HepG2 (cell line): ENCODE measurements around the gene CYP17A1. TPM values are rescaled to one million over a fixed set of nuclear protein-coding genes. Genes with fewer than 3 reads are reported as not detected.

Experiments
- CBX5 ChIP-seq: sonication (generic); formaldehyde crosslinking; IDR thresholded peaks from 2 replicates; pipeline ENCODE4 v1.4.0; 2020; ENCODE audit warnings: missing genetic modification reagents, borderline replicate concordance
- KDM6A ChIP-seq: IDR thresholded peaks from 2 replicates; pipeline ENCODE4 v1.6.1; 2016; ENCODE audit warnings: low read depth
- RARG ChIP-seq: sonication (generic); formaldehyde crosslinking; IDR thresholded peaks from 2 replicates; pipeline ENCODE4 v1.4.0; 2020; ENCODE audit warnings: low read depth, mild to moderate bottlenecking, missing genetic modification reagents
- SNAI1 ChIP-seq: sonication (generic); formaldehyde crosslinking; IDR thresholded peaks from 2 replicates; pipeline ENCODE4 v1.5.0; 2020; ENCODE audit warnings: mild to moderate bottlenecking, missing genetic modification reagents, borderline replicate concordance
- SOX6 ChIP-seq, 2 experiments: fragments of 450-650 bp in 1 of 2; sonication (generic) in 1 of 2; formaldehyde crosslinking in 1 of 2; IDR thresholded peaks; 2 replicates each; pipeline versions ENCODE4 v1.4.0 to v1.6.1; 2017 to 2020; ENCODE audit warnings: antibody characterized with exemption in 1 of 2, mild to moderate bottlenecking in 1 of 2, missing genetic modification reagents in 1 of 2
- TAF15 ChIP-seq: fragments of 200-400 bp; formaldehyde crosslinking; IDR thresholded peaks from one replicate; pipeline ENCODE4 v1.6.1; 2018; ENCODE audit warnings: mild to moderate bottlenecking, low read depth, low read length; ENCODE audit not compliant: poor library complexity, severe bottlenecking
- ZBTB7B ChIP-seq: sonication (generic); formaldehyde crosslinking; IDR thresholded peaks from 2 replicates; pipeline ENCODE4 v1.4.0; 2020; ENCODE audit warnings: missing genetic modification reagents
- ZNF20 ChIP-seq: sonication (generic); formaldehyde crosslinking; IDR thresholded peaks from 2 replicates; pipeline ENCODE4 v1.4.0; 2020; ENCODE audit warnings: mild to moderate bottlenecking, moderate library complexity, missing genetic modification reagents
- ZNF30 ChIP-seq: sonication (generic); formaldehyde crosslinking; IDR thresholded peaks from 2 replicates; pipeline ENCODE4 v1.5.0; 2020; ENCODE audit warnings: mild to moderate bottlenecking, missing genetic modification reagents
- ZNF446 ChIP-seq: sonication (generic); formaldehyde crosslinking; IDR thresholded peaks from 2 replicates; pipeline ENCODE4 v1.5.0; 2020; ENCODE audit warnings: mild to moderate bottlenecking, missing genetic modification reagents
- ZNF460 ChIP-seq: sonication (generic); formaldehyde crosslinking; IDR thresholded peaks from 2 replicates; pipeline ENCODE4 v1.5.1; 2020; ENCODE audit warnings: missing genetic modification reagents, mild to moderate bottlenecking, borderline replicate concordance
- ZNF549 ChIP-seq: sonication (generic); formaldehyde crosslinking; IDR thresholded peaks from 2 replicates; pipeline ENCODE4 v1.5.0; 2020; ENCODE audit warnings: missing genetic modification reagents
- ZNF780A ChIP-seq: sonication (generic); formaldehyde crosslinking; IDR thresholded peaks from 2 replicates; pipeline ENCODE4 v1.8.0; 2022; ENCODE audit warnings: mild to moderate bottlenecking, missing genetic modification reagents, moderate library complexity
- polyA plus RNA-seq, 8 experiments: library from polyadenylated mRNA; depleted of rRNA in 3 of 8; stranded (reverse) in 7 of 8; unstranded in 1 of 8; fragments of >200 nt; fragmentation: Illumina TruSeq in 4 of 8; extraction: Trizol in 4 of 8; gene quantifications; 2 replicates each; pipeline versions ENCODE4 v1.2.1 to v1.2.3, GENCODE V29; 2011 to 2016; ENCODE audit warnings: low read depth in 4 of 8, missing spikeins in 1 of 8, mixed read lengths in 1 of 8; ENCODE audit not compliant: insufficient read depth in 1 of 8
- total RNA-seq, 5 experiments: library from RNA; depleted of rRNA; stranded (reverse); fragments of >200 nt; fragmentation: Illumina TruSeq; extraction: Trizol; gene quantifications; 2 replicates each; pipeline ENCODE4 v1.2.3, GENCODE V29; 2016; ENCODE audit warnings: low read depth in 1 of 5
- TF ChIP-seq, protein P1 (sequence below): sonication (generic); formaldehyde crosslinking; IDR thresholded peaks from 2 replicates; pipeline ENCODE4 v1.4.0; 2020; ENCODE audit warnings: missing genetic modification reagents
- TF ChIP-seq, protein P2 (sequence below): sonication (generic); formaldehyde crosslinking; IDR thresholded peaks from 2 replicates; pipeline ENCODE4 v1.5.1; 2020; ENCODE audit warnings: missing genetic modification reagents, mild to moderate bottlenecking, borderline replicate concordance
- TF ChIP-seq, protein P3 (sequence below): sonication (generic); formaldehyde crosslinking; IDR thresholded peaks from 2 replicates; pipeline ENCODE4 v1.4.0; 2020; ENCODE audit warnings: missing genetic modification reagents, mild to moderate bottlenecking, borderline replicate concordance
- TF ChIP-seq, protein P4 (sequence below): sonication (generic); formaldehyde crosslinking; IDR thresholded peaks from 2 replicates; pipeline ENCODE4 v1.4.0; 2020; ENCODE audit warnings: missing genetic modification reagents

CYP17A1 gene
- total and polyA plus RNA-seq, 2 of the 13 experiments (the other 11 are each of a cell fraction or from before 2014, with no cell fraction given) = 0.13 to 1.1 TPM

DNA sequence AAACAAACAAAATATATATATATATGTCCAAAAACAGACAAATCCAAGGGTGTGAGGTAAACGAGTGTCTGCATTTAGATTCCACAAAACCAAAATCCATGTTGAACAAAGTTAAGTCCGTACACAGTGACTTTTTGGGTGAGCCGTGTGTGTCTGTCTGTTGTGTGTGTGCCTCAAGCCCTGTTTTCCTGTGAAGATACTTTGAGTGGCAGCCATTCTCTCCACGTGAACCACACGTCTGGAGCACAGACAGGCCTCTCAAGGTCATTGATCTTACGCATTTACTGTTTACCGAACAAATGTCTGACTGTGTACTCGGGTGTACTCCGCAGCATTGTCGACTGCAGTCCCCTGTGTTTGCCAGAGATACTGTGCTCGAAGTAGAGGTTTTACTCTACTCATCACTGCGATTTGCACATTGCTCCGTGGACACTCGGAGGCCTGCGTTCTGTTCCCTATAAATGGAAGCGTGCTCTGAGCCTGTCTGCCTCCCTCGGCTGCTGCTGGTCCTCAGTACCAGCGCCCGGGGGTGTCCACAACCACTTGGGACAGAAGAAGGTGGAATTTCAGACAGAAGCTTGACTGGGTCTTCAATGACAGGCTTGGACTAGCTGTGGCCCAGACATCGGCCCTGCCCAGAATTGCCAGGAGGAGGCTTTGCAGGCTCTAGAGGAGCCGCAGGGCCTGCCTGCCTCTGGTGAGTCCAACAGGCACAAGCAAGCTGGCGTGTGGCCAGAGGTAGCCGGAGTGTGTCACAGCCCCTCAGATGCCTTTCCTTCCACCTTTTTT lies 22.1 kb downstream of the CYP17A1 start (continued):
- TF ChIP-seq, protein P1, sequence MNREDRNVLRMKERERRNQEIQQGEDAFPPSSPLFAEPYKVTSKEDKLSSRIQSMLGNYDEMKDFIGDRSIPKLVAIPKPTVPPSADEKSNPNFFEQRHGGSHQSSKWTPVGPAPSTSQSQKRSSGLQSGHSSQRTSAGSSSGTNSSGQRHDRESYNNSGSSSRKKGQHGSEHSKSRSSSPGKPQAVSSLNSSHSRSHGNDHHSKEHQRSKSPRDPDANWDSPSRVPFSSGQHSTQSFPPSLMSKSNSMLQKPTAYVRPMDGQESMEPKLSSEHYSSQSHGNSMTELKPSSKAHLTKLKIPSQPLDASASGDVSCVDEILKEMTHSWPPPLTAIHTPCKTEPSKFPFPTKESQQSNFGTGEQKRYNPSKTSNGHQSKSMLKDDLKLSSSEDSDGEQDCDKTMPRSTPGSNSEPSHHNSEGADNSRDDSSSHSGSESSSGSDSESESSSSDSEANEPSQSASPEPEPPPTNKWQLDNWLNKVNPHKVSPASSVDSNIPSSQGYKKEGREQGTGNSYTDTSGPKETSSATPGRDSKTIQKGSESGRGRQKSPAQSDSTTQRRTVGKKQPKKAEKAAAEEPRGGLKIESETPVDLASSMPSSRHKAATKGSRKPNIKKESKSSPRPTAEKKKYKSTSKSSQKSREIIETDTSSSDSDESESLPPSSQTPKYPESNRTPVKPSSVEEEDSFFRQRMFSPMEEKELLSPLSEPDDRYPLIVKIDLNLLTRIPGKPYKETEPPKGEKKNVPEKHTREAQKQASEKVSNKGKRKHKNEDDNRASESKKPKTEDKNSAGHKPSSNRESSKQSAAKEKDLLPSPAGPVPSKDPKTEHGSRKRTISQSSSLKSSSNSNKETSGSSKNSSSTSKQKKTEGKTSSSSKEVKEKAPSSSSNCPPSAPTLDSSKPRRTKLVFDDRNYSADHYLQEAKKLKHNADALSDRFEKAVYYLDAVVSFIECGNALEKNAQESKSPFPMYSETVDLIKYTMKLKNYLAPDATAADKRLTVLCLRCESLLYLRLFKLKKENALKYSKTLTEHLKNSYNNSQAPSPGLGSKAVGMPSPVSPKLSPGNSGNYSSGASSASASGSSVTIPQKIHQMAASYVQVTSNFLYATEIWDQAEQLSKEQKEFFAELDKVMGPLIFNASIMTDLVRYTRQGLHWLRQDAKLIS (CRISPR knock-in tag) = no peak
- peak; percentile 79 for TF ChIP-seq KDM6A
- TF ChIP-seq ZNF780A (CRISPR knock-in tag) = no peak; the same call in 1 of the 2 replicates
- no peak for TF ChIP-seq TAF15
- TF ChIP-seq ZNF20 = no peak
- TF ChIP-seq, protein P2, sequence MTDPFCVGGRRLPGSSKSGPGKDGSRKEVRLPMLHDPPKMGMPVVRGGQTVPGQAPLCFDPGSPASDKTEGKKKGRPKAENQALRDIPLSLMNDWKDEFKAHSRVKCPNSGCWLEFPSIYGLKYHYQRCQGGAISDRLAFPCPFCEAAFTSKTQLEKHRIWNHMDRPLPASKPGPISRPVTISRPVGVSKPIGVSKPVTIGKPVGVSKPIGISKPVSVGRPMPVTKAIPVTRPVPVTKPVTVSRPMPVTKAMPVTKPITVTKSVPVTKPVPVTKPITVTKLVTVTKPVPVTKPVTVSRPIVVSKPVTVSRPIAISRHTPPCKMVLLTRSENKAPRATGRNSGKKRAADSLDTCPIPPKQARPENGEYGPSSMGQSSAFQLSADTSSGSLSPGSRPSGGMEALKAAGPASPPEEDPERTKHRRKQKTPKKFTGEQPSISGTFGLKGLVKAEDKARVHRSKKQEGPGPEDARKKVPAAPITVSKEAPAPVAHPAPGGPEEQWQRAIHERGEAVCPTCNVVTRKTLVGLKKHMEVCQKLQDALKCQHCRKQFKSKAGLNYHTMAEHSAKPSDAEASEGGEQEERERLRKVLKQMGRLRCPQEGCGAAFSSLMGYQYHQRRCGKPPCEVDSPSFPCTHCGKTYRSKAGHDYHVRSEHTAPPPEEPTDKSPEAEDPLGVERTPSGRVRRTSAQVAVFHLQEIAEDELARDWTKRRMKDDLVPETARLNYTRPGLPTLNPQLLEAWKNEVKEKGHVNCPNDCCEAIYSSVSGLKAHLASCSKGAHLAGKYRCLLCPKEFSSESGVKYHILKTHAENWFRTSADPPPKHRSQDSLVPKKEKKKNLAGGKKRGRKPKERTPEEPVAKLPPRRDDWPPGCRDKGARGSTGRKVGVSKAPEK (CRISPR knock-in tag) = 0 out of 2 replicates have a peak, but pooled peaks have one; percentile 57
- peak; percentile 36; the same call in 1 of the 2 replicates for TF ChIP-seq ZBTB7B (CRISPR knock-in tag)
- peak; percentile 71 for TF ChIP-seq CBX5 (CRISPR knock-in tag)
- TF ChIP-seq ZNF549 (CRISPR knock-in tag) = no peak
- TF ChIP-seq ZNF460 (CRISPR knock-in tag) = no peak
- no peak for TF ChIP-seq SOX6 (IDR thresholded peaks at IDR 0.05)
- peak; percentile 93 for TF ChIP-seq SOX6 (CRISPR knock-in tag; IDR thresholded peaks at IDR 0.05)
- TF ChIP-seq, protein P3, sequence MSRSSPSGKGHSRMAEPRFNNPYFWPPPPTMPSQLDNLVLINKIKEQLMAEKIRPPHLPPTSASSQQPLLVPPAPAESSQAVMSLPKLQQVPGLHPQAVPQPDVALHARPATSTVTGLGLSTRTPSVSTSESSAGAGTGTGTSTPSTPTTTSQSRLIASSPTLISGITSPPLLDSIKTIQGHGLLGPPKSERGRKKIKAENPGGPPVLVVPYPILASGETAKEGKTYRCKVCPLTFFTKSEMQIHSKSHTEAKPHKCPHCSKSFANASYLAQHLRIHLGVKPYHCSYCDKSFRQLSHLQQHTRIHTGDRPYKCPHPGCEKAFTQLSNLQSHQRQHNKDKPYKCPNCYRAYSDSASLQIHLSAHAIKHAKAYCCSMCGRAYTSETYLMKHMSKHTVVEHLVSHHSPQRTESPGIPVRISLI = no peak
- no peak for TF ChIP-seq ZNF30 (CRISPR knock-in tag)
- TF ChIP-seq SNAI1 (CRISPR knock-in tag) = no peak
- no peak for TF ChIP-seq ZNF446 (CRISPR knock-in tag)
- TF ChIP-seq RARG (CRISPR knock-in tag) = no peak; the same call in 1 of the 2 replicates
- TF ChIP-seq, protein P4, sequence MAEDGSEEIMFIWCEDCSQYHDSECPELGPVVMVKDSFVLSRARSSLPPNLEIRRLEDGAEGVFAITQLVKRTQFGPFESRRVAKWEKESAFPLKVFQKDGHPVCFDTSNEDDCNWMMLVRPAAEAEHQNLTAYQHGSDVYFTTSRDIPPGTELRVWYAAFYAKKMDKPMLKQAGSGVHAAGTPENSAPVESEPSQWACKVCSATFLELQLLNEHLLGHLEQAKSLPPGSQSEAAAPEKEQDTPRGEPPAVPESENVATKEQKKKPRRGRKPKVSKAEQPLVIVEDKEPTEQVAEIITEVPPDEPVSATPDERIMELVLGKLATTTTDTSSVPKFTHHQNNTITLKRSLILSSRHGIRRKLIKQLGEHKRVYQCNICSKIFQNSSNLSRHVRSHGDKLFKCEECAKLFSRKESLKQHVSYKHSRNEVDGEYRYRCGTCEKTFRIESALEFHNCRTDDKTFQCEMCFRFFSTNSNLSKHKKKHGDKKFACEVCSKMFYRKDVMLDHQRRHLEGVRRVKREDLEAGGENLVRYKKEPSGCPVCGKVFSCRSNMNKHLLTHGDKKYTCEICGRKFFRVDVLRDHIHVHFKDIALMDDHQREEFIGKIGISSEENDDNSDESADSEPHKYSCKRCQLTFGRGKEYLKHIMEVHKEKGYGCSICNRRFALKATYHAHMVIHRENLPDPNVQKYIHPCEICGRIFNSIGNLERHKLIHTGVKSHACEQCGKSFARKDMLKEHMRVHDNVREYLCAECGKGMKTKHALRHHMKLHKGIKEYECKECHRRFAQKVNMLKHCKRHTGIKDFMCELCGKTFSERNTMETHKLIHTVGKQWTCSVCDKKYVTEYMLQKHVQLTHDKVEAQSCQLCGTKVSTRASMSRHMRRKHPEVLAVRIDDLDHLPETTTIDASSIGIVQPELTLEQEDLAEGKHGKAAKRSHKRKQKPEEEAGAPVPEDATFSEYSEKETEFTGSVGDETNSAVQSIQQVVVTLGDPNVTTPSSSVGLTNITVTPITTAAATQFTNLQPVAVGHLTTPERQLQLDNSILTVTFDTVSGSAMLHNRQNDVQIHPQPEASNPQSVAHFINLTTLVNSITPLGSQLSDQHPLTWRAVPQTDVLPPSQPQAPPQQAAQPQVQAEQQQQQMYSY (CRISPR knock-in tag) = no peak
